Transverse colon (tissue), 4 donors: ENCODE results near the gene TAF11L8. TPM values are rescaled to one million over a fixed set of nuclear protein-coding genes. Genes with fewer than 3 reads are reported as not detected.
"Not testable (repeated sequence)": the region's sequence is repeated elsewhere in the genome, so short reads cannot be mapped to it uniquely, and the experiment has no call there.

Experiments used
- DNase-seq: peaks from one replicate; pipeline ENCODE4 v3.0.0-alpha.2; 2019
- H3K27ac ChIP-seq, 4 donors: fragments of 200-600 bp; sonication (generic); 2 replicates each; pipeline ENCODE4 v1.5.1; 2016 to 2018; ENCODE audit warnings: inconsistent platforms in 4 of 4
- H3K27me3 ChIP-seq: fragments of 200-600 bp; sonication (generic); 2 replicates; pipeline ENCODE4 v1.5.1; 2017; ENCODE audit warnings: inconsistent platforms
- H3K36me3 ChIP-seq, 4 donors: fragments of 200-600 bp; sonication (generic); 2 replicates each; pipeline ENCODE4 v1.5.1; 2017 to 2019; ENCODE audit warnings: inconsistent platforms in 4 of 4
- H3K4me1 ChIP-seq, 4 donors: fragments of 200-600 bp; sonication (generic); 2 replicates each; pipeline ENCODE4 v1.5.1; 2017 to 2020; ENCODE audit warnings: inconsistent platforms in 4 of 4
- H3K4me3 ChIP-seq, 4 donors: fragments of 200-600 bp; sonication (generic); 1 replicate in 1 of 4; 2 replicates in 3 of 4; pipeline versions ENCODE4 v1.5.1 to v1.6.1; 2017 to 2019; ENCODE audit warnings: inconsistent platforms in 4 of 4
- H3K9me3 ChIP-seq, 2 donors: fragments of 200-600 bp; sonication (generic); 2 replicates each; pipeline ENCODE4 v1.5.1; 2017 to 2019; ENCODE audit warnings: inconsistent platforms in 2 of 2
- EP300 ChIP-seq: sonication (generic); formaldehyde crosslinking; IDR thresholded peaks from one replicate; pipeline ENCODE4 v1.6.1; 2017; ENCODE audit warnings: antibody characterized with exemption, low read depth
- POLR2A ChIP-seq: fragments of 450-650 bp; IDR thresholded peaks from one replicate; pipeline ENCODE4 v1.6.1; 2016; ENCODE audit warnings: antibody characterized with exemption, mild to moderate bottlenecking, moderate library complexity
- POLR2AphosphoS5 ChIP-seq, 3 donors: sonication (generic); formaldehyde crosslinking; IDR thresholded peaks; one replicate each; pipeline ENCODE4 v1.6.1; 2016; ENCODE audit warnings: antibody characterized with exemption in 3 of 3
- WGBS, 2 donors: methylation state at CpG; one replicate each; pipeline ENCODE4 v1.1.5; 2018; ENCODE audit warnings: low coverage in 1 of 2; 5-methylcytosine and 5-hydroxymethylcytosine counted together
- in situ Hi-C, 4 donors: fragments of 200-750 bp; cut with MboI; loops; one replicate each; pipeline versions ENCODE4 v1.15.0 to v1.15.1; 2017; ENCODE audit warnings: low sequenced_read_pairs in 3 of 4, low pct_ligation_motif_present in 1 of 4, low pct_unique_long_range_greater_than_20kb in 1 of 4
- intact Hi-C: fragments of 100-400 bp; cut with DNase I; formaldehyde crosslinking; loops from one replicate; pipeline ENCODE4 v1.15.1; 2023; ENCODE audit warnings: low total_unique reads
- total RNA-seq, 4 donors: library from RNA; depleted of rRNA; stranded (reverse); fragments of >200 nt; gene quantifications; one replicate each; pipeline ENCODE4 v1.1.0, GENCODE V29; 2016
- TF ChIP-seq, protein P1 (sequence below), 5 experiments: fragments of 200-600 bp in 3 of 5; fragments of 450-650 bp in 2 of 5; sonication (generic) in 3 of 5; IDR thresholded peaks; 1 replicate in 2 of 5; 2 replicates in 3 of 5; pipeline ENCODE4 v1.5.1; 2016 to 2017; ENCODE audit warnings: antibody characterized with exemption in 5 of 5, inconsistent platforms in 3 of 5, mild to moderate bottlenecking in 2 of 5, moderate library complexity in 1 of 5

Gene TAF11L8
- total RNA-seq, 4 donors from 2014 or later = not detected

DNA sequence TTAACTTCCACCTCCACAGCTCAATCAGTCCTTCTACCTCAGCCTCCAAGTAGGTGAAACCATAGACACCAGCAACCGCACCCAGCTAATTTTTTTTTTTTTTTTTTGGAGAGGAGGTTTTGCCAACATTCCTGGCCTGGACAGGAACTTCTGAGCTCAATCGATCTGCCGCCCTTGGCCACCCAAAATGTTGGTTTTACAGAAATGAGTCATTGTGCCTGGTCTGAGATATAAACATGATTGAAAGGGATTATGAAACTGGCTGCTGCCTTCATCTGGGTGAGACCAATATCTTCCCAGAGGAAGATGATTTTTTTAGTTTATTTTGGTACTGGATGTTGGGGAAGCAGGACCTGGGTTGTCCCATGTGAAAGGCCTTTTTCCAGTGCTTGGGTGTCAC lies 28.6 kb upstream of the TAF11L8 start:
- H3K36me3 ChIP-seq = no peaks in the 10 kb centered on the region
- no peaks in the 10 kb centered on the region for H3K9me3 ChIP-seq
- no peak for TF ChIP-seq POLR2A
- TF ChIP-seq EP300 = no peak
- H3K27ac ChIP-seq = no peak overlapping the region
- WGBS, 2 donors = 76 to 82% methylated on average over 3 of the region's 3 CpGs
- intact Hi-C loops = no loop called here
- no peak for DNase-seq
- in situ Hi-C loops = no loop called here
- no peaks in the 10 kb centered on the region for H3K4me1 ChIP-seq
- no peaks in the 10 kb centered on the region for H3K27me3 ChIP-seq
- H3K4me3 ChIP-seq = no peak overlapping the region

DNA sequence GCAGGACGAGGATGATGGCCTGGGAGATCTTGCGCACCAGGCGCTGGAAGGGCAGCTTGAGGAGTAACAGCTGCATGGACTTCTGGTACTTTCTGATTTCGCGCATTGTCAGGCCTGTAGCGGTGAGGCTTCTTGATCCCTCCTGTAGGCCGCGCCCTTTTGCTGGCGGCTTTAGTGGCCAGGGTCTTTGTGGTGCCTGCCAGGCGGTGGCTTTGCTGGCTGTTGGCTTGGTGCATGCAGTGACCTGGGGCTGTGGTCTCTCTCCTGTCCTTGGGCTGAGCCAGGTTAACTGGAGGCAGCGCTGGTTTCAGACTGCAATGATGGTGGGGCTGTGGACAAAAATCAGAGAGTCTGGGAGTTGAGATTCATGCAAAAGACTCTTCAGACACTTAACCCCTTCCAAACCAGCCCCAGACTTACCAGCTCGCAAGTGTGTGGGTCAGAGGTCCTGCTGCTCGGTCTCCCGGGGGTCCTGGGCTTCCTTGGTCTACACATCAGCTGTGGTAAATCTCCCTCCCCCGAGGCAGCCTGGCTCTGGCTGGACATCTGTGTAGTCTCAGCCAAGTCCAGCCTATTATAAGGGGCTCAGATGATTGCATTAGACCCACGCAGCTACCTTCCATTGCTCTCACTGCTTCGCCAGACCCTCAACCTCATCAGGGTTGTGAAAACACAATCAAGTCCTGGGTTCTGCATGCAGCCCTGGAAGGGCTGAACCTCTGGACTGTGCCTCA lies 24.3 kb upstream of the TAF11L8 start:
- 80% methylated on average over 17 of the region's 17 CpGs; no CpG with 5 or more reads in 1 of the 2 donors for WGBS, 2 donors
- intact Hi-C loops (no loop called here), in situ Hi-C loops (no loop called here)
- no peak overlapping the region for H3K27ac ChIP-seq
- H3K36me3 ChIP-seq = no peaks in the 10 kb centered on the region
- no peak for DNase-seq
- H3K4me1 ChIP-seq = no peaks in the 10 kb centered on the region
- no peak overlapping the region for H3K4me3 ChIP-seq
- no peaks in the 10 kb centered on the region for H3K9me3 ChIP-seq
- H3K27me3 ChIP-seq = no peaks in the 10 kb centered on the region
- TF ChIP-seq, protein P1, sequence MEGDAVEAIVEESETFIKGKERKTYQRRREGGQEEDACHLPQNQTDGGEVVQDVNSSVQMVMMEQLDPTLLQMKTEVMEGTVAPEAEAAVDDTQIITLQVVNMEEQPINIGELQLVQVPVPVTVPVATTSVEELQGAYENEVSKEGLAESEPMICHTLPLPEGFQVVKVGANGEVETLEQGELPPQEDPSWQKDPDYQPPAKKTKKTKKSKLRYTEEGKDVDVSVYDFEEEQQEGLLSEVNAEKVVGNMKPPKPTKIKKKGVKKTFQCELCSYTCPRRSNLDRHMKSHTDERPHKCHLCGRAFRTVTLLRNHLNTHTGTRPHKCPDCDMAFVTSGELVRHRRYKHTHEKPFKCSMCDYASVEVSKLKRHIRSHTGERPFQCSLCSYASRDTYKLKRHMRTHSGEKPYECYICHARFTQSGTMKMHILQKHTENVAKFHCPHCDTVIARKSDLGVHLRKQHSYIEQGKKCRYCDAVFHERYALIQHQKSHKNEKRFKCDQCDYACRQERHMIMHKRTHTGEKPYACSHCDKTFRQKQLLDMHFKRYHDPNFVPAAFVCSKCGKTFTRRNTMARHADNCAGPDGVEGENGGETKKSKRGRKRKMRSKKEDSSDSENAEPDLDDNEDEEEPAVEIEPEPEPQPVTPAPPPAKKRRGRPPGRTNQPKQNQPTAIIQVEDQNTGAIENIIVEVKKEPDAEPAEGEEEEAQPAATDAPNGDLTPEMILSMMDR (IDR thresholded peaks at IDR 0.05) = no peak
- no peak for TF ChIP-seq EP300
- TF ChIP-seq POLR2AphosphoS5 (IDR thresholded peaks at IDR 0.05) = no peak
- TF ChIP-seq POLR2A = no peak

DNA sequence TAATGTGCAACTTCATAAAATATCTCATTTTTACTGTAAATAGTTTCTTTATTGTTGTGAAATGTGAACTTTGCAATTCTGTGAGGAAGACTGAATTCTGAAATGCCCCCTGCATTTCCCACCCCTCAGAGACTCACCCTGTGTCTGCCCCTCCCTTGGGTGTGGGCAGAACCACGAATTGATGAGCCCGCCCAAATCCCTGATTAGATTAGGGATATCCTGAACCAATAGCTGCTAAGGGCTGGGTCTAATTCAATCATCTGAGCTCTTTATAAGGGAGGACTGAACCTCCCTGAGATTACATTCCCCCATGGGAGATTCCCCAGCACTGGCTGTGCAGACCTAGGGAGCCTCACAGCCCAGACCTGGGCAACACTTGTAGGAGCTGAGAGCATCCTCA lies 19.3 kb upstream of the TAF11L8 start, which contains the start of gene TAF11L12:
TSS of gene TAF11L12 (plus strand) at position 301 of the 400 bp plus-strand sequence.
- H3K4me1 ChIP-seq, H3K36me3 ChIP-seq, H3K27ac ChIP-seq, H3K27me3 ChIP-seq, DNase-seq, in situ Hi-C loops, H3K9me3 ChIP-seq, intact Hi-C loops, H3K4me3 ChIP-seq: not testable (repeated sequence)
- WGBS, 2 donors = 50 to 72% methylated on average over 2 of the region's 2 CpGs

DNA sequence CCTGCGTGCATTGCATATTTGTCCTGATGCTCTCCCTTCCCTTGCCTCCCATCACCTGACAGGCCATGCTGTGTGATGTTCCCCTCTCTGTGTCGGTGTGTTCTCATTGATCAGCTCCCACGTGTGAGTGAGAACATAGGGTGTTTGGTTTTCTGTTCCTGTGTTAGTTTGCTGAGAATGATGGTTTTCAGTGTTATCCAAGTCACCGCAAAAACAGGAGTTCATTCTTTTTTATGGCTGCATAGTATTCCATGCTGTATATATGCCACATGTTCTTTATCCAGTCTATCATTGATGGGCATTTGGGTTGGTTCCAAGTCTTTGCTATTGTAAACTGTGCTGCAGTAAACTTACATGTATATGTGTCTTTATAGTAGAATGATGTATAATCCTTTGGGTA lies 16.7 kb upstream of the TAF11L8 start:
- H3K4me3 ChIP-seq, H3K36me3 ChIP-seq, H3K27ac ChIP-seq, H3K27me3 ChIP-seq, DNase-seq, H3K4me1 ChIP-seq, H3K9me3 ChIP-seq, in situ Hi-C loops, intact Hi-C loops: not testable (repeated sequence)
- WGBS, 2 donors = 88 to 94% methylated on average over 1 to 4 of the region's 4 CpGs

DNA sequence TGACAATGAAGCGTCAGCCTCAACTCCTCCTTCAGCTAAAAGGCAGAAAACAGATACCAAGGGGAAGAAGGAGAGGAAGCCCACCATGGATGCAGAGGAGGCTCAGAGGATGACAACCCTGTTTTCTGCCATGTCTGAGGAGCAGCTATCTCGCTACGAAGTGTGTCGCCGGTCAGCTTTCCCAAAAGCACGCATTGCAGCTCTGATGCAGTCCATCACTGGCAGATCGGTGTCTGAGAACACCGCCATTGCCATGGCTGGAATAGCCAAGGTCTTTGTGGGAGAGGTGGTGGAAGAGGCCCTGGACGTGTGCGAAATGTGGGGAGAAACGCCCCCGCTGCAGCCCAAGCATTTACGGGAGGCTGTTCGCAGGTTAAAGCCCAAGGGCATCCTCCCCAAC lies 14.2 kb upstream of the TAF11L8 start:
- Histone ChIP-seq H3K27me3 (no peaks in the 10 kb centered on the region), H3K36me3 (no peaks in the 10 kb centered on the region), H3K4me3 (no peak overlapping the region), H3K9me3 (no peaks in the 10 kb centered on the region), H3K27ac (no peak overlapping the region), H3K4me1 (no peaks in the 10 kb centered on the region)
- 94 to 95% methylated on average over 7 to 13 of the region's 14 CpGs for WGBS, 2 donors
- TF ChIP-seq POLR2AphosphoS5 (IDR thresholded peaks at IDR 0.05) (no peak), POLR2A (no peak), EP300 (no peak)
- TF ChIP-seq, protein P1 (IDR thresholded peaks at IDR 0.05) = no peak
- in situ Hi-C loops = no loop called here
- no peak for DNase-seq
- intact Hi-C loops = no loop called here

DNA sequence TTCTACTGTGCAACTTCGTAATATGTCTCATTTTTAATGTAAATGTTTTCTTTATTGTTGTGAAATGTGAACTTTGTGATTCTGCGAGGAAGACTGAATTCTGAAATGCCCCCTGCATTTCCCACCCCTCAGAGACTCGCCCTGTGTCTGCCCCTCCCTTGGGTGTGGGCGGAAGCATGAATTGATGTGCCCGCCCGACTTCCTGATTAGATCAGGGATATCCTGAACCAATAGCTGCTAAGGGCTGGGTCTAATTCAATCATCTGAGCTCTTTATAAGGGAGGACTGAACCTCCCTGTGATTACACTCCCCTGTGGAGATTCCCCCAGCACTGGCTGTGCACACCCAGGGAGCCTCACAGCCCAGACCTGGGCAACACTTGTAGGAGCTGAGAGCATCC lies 13.1 kb upstream of the TAF11L8 start, which contains the start of gene TAF11L11:
TSS of gene TAF11L11 (plus strand) at position 304 of the 400 bp plus-strand sequence.
- H3K36me3 ChIP-seq, H3K4me3 ChIP-seq, H3K27ac ChIP-seq, DNase-seq, intact Hi-C loops, in situ Hi-C loops, H3K9me3 ChIP-seq, H3K4me1 ChIP-seq, H3K27me3 ChIP-seq: not testable (repeated sequence)
- 63 to 67% methylated on average over 1 to 6 of the region's 6 CpGs for WGBS, 2 donors

DNA sequence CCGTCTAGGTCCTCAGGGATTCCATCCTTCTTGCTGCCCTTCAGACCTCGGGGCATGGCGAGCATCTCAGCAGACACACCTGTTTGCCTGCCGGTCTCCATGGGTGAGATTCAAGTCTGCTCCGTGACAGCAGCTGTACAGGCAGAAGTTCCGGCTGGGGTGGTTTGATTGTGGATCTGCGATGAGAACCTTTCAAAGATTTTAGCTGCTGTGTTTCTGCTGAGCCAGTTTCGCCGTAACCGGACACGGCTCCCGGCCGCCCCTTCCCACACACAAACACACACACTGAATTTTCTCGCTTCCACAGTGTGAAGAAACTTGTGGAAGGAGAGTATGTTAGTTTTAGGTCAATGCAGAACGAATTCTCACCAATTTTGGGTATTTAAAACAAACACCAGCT lies 7.0 kb upstream of the TAF11L8 start, which contains the start of gene TAF11L10:
TSS of gene TAF11L10 (minus strand) at position 101 of the 400 bp plus-strand sequence.
- H3K4me3 ChIP-seq, H3K4me1 ChIP-seq, H3K27ac ChIP-seq, in situ Hi-C loops, DNase-seq, H3K9me3 ChIP-seq, intact Hi-C loops, H3K27me3 ChIP-seq, H3K36me3 ChIP-seq: not testable (repeated sequence)
- WGBS, 2 donors = no CpG with 5 or more reads among the region's 15 CpGs

DNA sequence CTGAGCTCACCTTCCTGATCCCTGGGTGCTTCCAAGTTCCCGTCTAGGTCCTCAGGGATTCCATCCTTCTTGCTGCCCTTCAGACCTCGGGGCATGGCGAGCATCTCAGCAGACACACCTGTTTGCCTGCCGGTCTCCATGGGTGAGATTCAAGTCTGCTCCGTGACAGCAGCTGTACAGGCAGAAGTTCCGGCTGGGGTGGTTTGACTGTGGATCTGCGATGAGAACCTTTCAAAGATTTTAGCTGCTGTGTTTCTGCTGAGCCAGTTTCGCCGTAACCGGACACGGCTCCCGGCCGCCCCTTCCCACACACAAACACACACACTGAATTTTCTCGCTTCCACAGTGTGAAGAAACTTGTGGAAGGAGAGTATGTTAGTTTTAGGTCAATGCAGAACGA lies 3.5 kb upstream of the TAF11L8 start, which contains the start of gene TAF11L9:
TSS of gene TAF11L9 (minus strand) at position 140 of the 400 bp plus-strand sequence.
- in situ Hi-C loops, H3K4me3 ChIP-seq, H3K4me1 ChIP-seq, DNase-seq, H3K27me3 ChIP-seq, H3K27ac ChIP-seq, intact Hi-C loops, H3K36me3 ChIP-seq, H3K9me3 ChIP-seq: not testable (repeated sequence)
- 90 to 100% methylated on average over 9 to 10 of the region's 15 CpGs for WGBS, 2 donors
